ENCODE results near the gene RORC. TPM values are rescaled to one million over a fixed set of nuclear protein-coding genes. Genes with fewer than 3 reads are reported as not detected.
A peak's percentile ranks its signal among the peaks of the same experiment; 100 is the strongest.

Gene RORC
- total RNA-seq, 1 experiment from 2014 or later, result 0.26 TPM

- H3K27me3 ChIP-seq (ENCODE audit: low read length), result no peaks in the 10 kb centered on the region
- no peak overlapping the region for H3K27ac ChIP-seq (ENCODE audit: low read length)
- no peak overlapping the region for H3K9ac ChIP-seq (ENCODE audit: low read length)
- no peaks in the 10 kb centered on the region for H4K20me1 ChIP-seq (ENCODE audit: low read length)
- H2AFZ ChIP-seq (ENCODE audit: low read length), result no peak overlapping the region
- no TSS peak for BruUV-seq (replicated peaks)
- peaks cover 33% of the 10 kb centered on the region for H3K36me3 ChIP-seq (ENCODE audit: low read depth, low read length)
- no peaks in the 10 kb centered on the region for H3K9me3 ChIP-seq (ENCODE audit: low read length)
- CTCF ChIA-PET, result no interaction called here
- H3K4me3 ChIP-seq (ENCODE audit: low read length), result no peak overlapping the region
- H3K4me2 ChIP-seq (ENCODE audit: low read length), result no peak overlapping the region
- intact Hi-C loops (cut with micrococcal nuclease), result no loop called here
- peaks cover 24% of the 10 kb centered on the region for H3K79me2 ChIP-seq (ENCODE audit: low read length)
- H3K9me2 ChIP-seq (replicated peaks; ENCODE audit: low read length), result no peaks in the 10 kb centered on the region
- no peaks in the 10 kb centered on the region for H3F3A ChIP-seq (ENCODE audit: low read length, unreplicated experiment)
- TF ChIP-seq EZH2phosphoT487 (IDR thresholded peaks at IDR 0.05; ENCODE audit: borderline replicate concordance, low read length), result no peak
- TF ChIP-seq EZH2 (IDR thresholded peaks at IDR 0.05; ENCODE audit: low read length, unreplicated experiment), result no peak
- no peak for TF ChIP-seq CTCF (conservative IDR thresholded peaks at IDR 0.05; ENCODE audit: low read depth, low read length)
- ATAC-seq, result no peak
- POLR2A ChIA-PET (ENCODE audit: unreplicated experiment), result interaction anchor here (0.7 kb wide), 1 partner anchor 568 kb away, joined by 4 read pairs; no protein-coding TSS in a partner anchor
- no peak for DNase-seq
- H3K4me1 ChIP-seq (ENCODE audit: insufficient read depth, low read length), result peaks cover 26% of the 10 kb centered on the region
These were observed 72.4 kb downstream of the RORC start for GRCh38 chr1:151759241-151759640.

GRCh38 chr1:151756291-151756690, 75.3 kb downstream of the RORC start:
- Histone ChIP-seq H3K4me2 (ENCODE audit: low read length) (no peak overlapping the region), H3K27ac (ENCODE audit: low read length) (no peak overlapping the region), H3K4me1 (ENCODE audit: insufficient read depth, low read length) (peaks cover 9% of the 10 kb centered on the region; the same call in 1 of the 2 replicates), H3K9me2 (replicated peaks; ENCODE audit: low read length) (no peaks in the 10 kb centered on the region), H3K36me3 (ENCODE audit: low read depth, low read length) (peaks cover 25% of the 10 kb centered on the region), H2AFZ (ENCODE audit: low read length) (no peak overlapping the region), H3K27me3 (ENCODE audit: low read length) (no peaks in the 10 kb centered on the region), H4K20me1 (ENCODE audit: low read length) (no peaks in the 10 kb centered on the region), H3K9me3 (ENCODE audit: low read length) (no peaks in the 10 kb centered on the region), H3F3A (ENCODE audit: low read length, unreplicated experiment) (no peaks in the 10 kb centered on the region), H3K79me2 (ENCODE audit: low read length) (no peaks in the 10 kb centered on the region), H3K9ac (ENCODE audit: low read length) (no peak overlapping the region), H3K4me3 (ENCODE audit: low read length) (no peak overlapping the region)
- no TSS peak for BruUV-seq (replicated peaks)
- ChIA-PET POLR2A (ENCODE audit: unreplicated experiment) (no interaction called here), CTCF (interaction anchor here (0.6 kb wide), 1 partner anchor 80 kb away, joined by 4 read pairs; no protein-coding TSS in a partner anchor)
- intact Hi-C loops (cut with micrococcal nuclease), result no loop called here
- peak; percentile 95 for ATAC-seq
- peak; percentile 43 for DNase-seq
- TF ChIP-seq EZH2 (IDR thresholded peaks at IDR 0.05; ENCODE audit: low read length, unreplicated experiment) (no peak), EZH2phosphoT487 (IDR thresholded peaks at IDR 0.05; ENCODE audit: borderline replicate concordance, low read length) (no peak), CTCF (conservative IDR thresholded peaks at IDR 0.05; ENCODE audit: low read depth, low read length) (no peak)

Other genes with a start within 250 kb of the RORC start
- gene SNX27, start 219.8 kb downstream of the RORC start, total RNA-seq (2014; rRNA removed), result 25.1 and 34.8 TPM in 2 replicates
- gene CELF3, start 115.0 kb downstream of the RORC start, total RNA-seq (2014; rRNA removed), result 0.07 TPM in 1 of 2 replicates, not detected in the other
- not detected in 2 replicates for gene RIIAD1, start 110.3 kb downstream of the RORC start, total RNA-seq (2014; rRNA removed)
- 229 and 260 TPM in 2 replicates for gene MRPL9, start 68.3 kb downstream of the RORC start, total RNA-seq (2014; rRNA removed)
- 15.2 and 15.6 TPM in 2 replicates for gene TDRKH, start 41.3 kb downstream of the RORC start, total RNA-seq (2014; rRNA removed)
- not detected in 2 replicates for gene LINGO4, start 26.4 kb downstream of the RORC start, total RNA-seq (2014; rRNA removed)
- 0.58 and 2.8 TPM in 2 replicates for gene C2CD4D, start 8.0 kb upstream of the RORC start, total RNA-seq (2014; rRNA removed)
- gene THEM5, start 21.9 kb upstream of the RORC start, total RNA-seq (2014; rRNA removed), result not detected in 2 replicates
- gene THEM4, start 77.7 kb upstream of the RORC start, total RNA-seq (2014; rRNA removed), result 18.1 and 19.6 TPM in 2 replicates
- gene S100A10, start 162.1 kb upstream of the RORC start, total RNA-seq (2014; rRNA removed), result 349 and 400 TPM in 2 replicates
- gene S100A11, start 205.2 kb upstream of the RORC start, total RNA-seq (2014; rRNA removed), result 443 and 541 TPM in 2 replicates